Prostate gland (tissue), 2 donors: ENCODE data around the gene MRGPRG. TPM values are rescaled to one million over a fixed set of nuclear protein-coding genes. Genes with fewer than 3 reads are reported as not detected.

ENCODE experiments used
- DNase-seq: peaks from one replicate; pipeline ENCODE4 v3.0.0-alpha.2; 2019; ENCODE audit warnings: low spot score
- H3K27ac ChIP-seq, 2 donors: fragments of 200-600 bp; sonication (generic); 2 replicates each; pipeline ENCODE4 v1.5.1; 2017 to 2019
- H3K27me3 ChIP-seq: fragments of 200-600 bp; sonication (generic); replicated peaks from 2 replicates; pipeline ENCODE4 v1.5.1; 2019; ENCODE audit not compliant: insufficient read depth
- H3K36me3 ChIP-seq, 2 donors: fragments of 200-600 bp; sonication (generic); 1 replicate in 1 of 2; 2 replicates in 1 of 2; pipeline versions ENCODE4 v1.5.1 to v1.8.1; 2017 to 2019
- H3K4me1 ChIP-seq: fragments of 200-600 bp; sonication (generic); replicated peaks from 2 replicates; pipeline ENCODE4 v1.5.1; 2019
- H3K4me3 ChIP-seq, 2 donors: fragments of 200-600 bp; sonication (generic); 2 replicates each; pipeline ENCODE4 v1.5.1; 2017 to 2019
- H3K9me3 ChIP-seq: fragments of 200-600 bp; sonication (generic); 2 replicates; pipeline ENCODE4 v1.5.1; 2017
- CTCF ChIP-seq, 4 experiments: fragments of 200-600 bp in 2 of 4; fragments of 450-650 bp in 2 of 4; sonication (generic) in 2 of 4; IDR thresholded peaks; 1 replicate in 3 of 4; 2 replicates in 1 of 4; pipeline ENCODE4 v1.5.1; 2016 to 2019; ENCODE audit warnings: antibody characterized with exemption in 4 of 4, mild to moderate bottlenecking in 2 of 4, moderate library complexity in 2 of 4
- POLR2A ChIP-seq: fragments of 450-650 bp; IDR thresholded peaks from one replicate; pipeline ENCODE4 v1.6.1; 2016; ENCODE audit warnings: antibody characterized with exemption, mild to moderate bottlenecking
- POLR2AphosphoS5 ChIP-seq: sonication (generic); formaldehyde crosslinking; IDR thresholded peaks from one replicate; pipeline ENCODE4 v1.6.1; 2017; ENCODE audit warnings: antibody characterized with exemption
- WGBS: methylation state at CpG from one replicate; pipeline ENCODE4 v1.1.5; 2018; 5-methylcytosine and 5-hydroxymethylcytosine counted together
- intact Hi-C: fragments of 100-400 bp; cut with DNase I; formaldehyde crosslinking; loops from one replicate; pipeline ENCODE4 v1.14.2; 2022
- total RNA-seq, 2 donors: library from RNA; depleted of rRNA; stranded (reverse); fragments of >200 nt; gene quantifications; one replicate each; pipeline ENCODE4 v1.1.0, GENCODE V29; 2016

The MRGPRG gene
- total RNA-seq, 2 donors from 2014 or later: 2.7 TPM; not detected in 1

GRCh38 chr11:3224401-3225057 is 5.9 kb upstream of the MRGPRG start:
- no peak for DNase-seq
- Histone ChIP-seq H3K27me3 (no peaks in the 10 kb centered on the region), H3K4me1 (no peaks in the 10 kb centered on the region), H3K4me3 (no peak overlapping the region), H3K27ac (no peak overlapping the region), H3K36me3 (no peaks in the 10 kb centered on the region), H3K9me3 (no peaks in the 10 kb centered on the region)
- intact Hi-C loops: no loop called here
- 86% methylated on average over 21 of the region's 21 CpGs for WGBS
- TF ChIP-seq POLR2AphosphoS5: no peak
- no peak for TF ChIP-seq CTCF (IDR thresholded peaks at IDR 0.05)
- TF ChIP-seq POLR2A: no peak

GRCh38 chr11:3223932-3224381 is 5.3 kb upstream of the MRGPRG start:
- 84% methylated on average over 4 of the region's 4 CpGs for WGBS
- no peak for TF ChIP-seq POLR2AphosphoS5
- no peak for TF ChIP-seq POLR2A
- TF ChIP-seq CTCF (IDR thresholded peaks at IDR 0.05): no peak
- Histone ChIP-seq H3K4me3 (no peak overlapping the region), H3K27me3 (no peaks in the 10 kb centered on the region), H3K9me3 (no peaks in the 10 kb centered on the region), H3K36me3 (no peaks in the 10 kb centered on the region), H3K4me1 (no peaks in the 10 kb centered on the region), H3K27ac (no peak overlapping the region)
- DNase-seq: no peak
- intact Hi-C loops: no loop called here

GRCh38 chr11:3222941-3223915 is 4.6 kb upstream of the MRGPRG start:
- TF ChIP-seq POLR2AphosphoS5: no peak
- no peak for TF ChIP-seq CTCF (IDR thresholded peaks at IDR 0.05)
- no peak for TF ChIP-seq POLR2A
- 89% methylated on average over 36 of the region's 36 CpGs for WGBS
- no peak for DNase-seq
- intact Hi-C loops: no loop called here
- H3K4me1 ChIP-seq: no peaks in the 10 kb centered on the region
- H3K4me3 ChIP-seq: no peak overlapping the region
- no peaks in the 10 kb centered on the region for H3K36me3 ChIP-seq
- no peaks in the 10 kb centered on the region for H3K9me3 ChIP-seq
- H3K27me3 ChIP-seq: no peaks in the 10 kb centered on the region
- no peak overlapping the region for H3K27ac ChIP-seq

- Histone ChIP-seq H3K4me3 (no peak overlapping the region), H3K4me1 (no peaks in the 10 kb centered on the region), H3K27ac (no peak overlapping the region), H3K9me3 (no peaks in the 10 kb centered on the region), H3K36me3 (no peaks in the 10 kb centered on the region), H3K27me3 (no peaks in the 10 kb centered on the region)
- intact Hi-C loops: no loop called here
- WGBS: 86% methylated on average over 37 of the region's 37 CpGs
- no peak for DNase-seq
- no peak for TF ChIP-seq CTCF (IDR thresholded peaks at IDR 0.05)
- TF ChIP-seq POLR2A: no peak
- TF ChIP-seq POLR2AphosphoS5: no peak
Measured at GRCh38 chr11:3222003-3222855, 3.6 kb upstream of the MRGPRG start.
